ENCODE measurements around the gene ARRDC1.
"Not testable (repeated sequence)": the region's sequence is repeated elsewhere in the genome, so short reads cannot be mapped to it uniquely, and the experiment has no call there.

The ARRDC1 gene

GRCh38 chr9:137612741-137613142 lies 7.3 kb downstream of the ARRDC1 start:
- no peak for DNase-seq (ENCODE audit: low read depth in 2 of 3, low spot score in 2 of 3)

GRCh38 chr9:137613259-137613658 lies 7.8 kb downstream of the ARRDC1 start:
- no peak for DNase-seq (ENCODE audit: low read depth in 2 of 3, low spot score in 2 of 3)

- DNase-seq (ENCODE audit: low read depth in 2 of 3, low spot score in 2 of 3) = no peak
Measured at GRCh38 chr9:137613738-137614523, 8.4 kb downstream of the ARRDC1 start.

GRCh38 chr9:137614631-137615386 lies 9.3 kb downstream of the ARRDC1 start:
- DNase-seq (ENCODE audit: low read depth in 2 of 3, low spot score in 2 of 3) = no peak

- DNase-seq (ENCODE audit: low read depth in 2 of 3, low spot score in 2 of 3) = no peak
Measured at GRCh38 chr9:137615387-137615871, 9.9 kb downstream of the ARRDC1 start.

- DNase-seq (ENCODE audit: low read depth in 2 of 3, low spot score in 2 of 3) = peak; percentile 68 to 86 (median 85)
Measured at GRCh38 chr9:137618105-137619067, 12.9 kb downstream of the ARRDC1 start, which contains the start of gene EHMT1. Gene EHMT1 (plus strand): TSS chr9:137619005. CDS start chr9:137619029, 24 bp downstream.

- no peak for DNase-seq (ENCODE audit: low read depth in 2 of 3, low spot score in 2 of 3)
Measured at GRCh38 chr9:137619240-137620047, 14.0 kb downstream of the ARRDC1 start.

- no peak for DNase-seq (ENCODE audit: low read depth in 2 of 3, low spot score in 2 of 3)
Measured at GRCh38 chr9:137620048-137620405, 14.5 kb downstream of the ARRDC1 start.

GRCh38 chr9:137620581-137620980 lies 15.1 kb downstream of the ARRDC1 start:
- no peak for DNase-seq (ENCODE audit: low read depth in 2 of 3, low spot score in 2 of 3)

GRCh38 chr9:137621131-137621757 lies 15.8 kb downstream of the ARRDC1 start:
- no peak for DNase-seq (ENCODE audit: low read depth in 2 of 3, low spot score in 2 of 3)

- DNase-seq (ENCODE audit: low read depth in 2 of 3, low spot score in 2 of 3) = not testable (repeated sequence)
Measured at GRCh38 chr9:137622211-137622610, 16.7 kb downstream of the ARRDC1 start.

- no peak for DNase-seq (ENCODE audit: low read depth in 2 of 3, low spot score in 2 of 3)
Measured at GRCh38 chr9:137626464-137626863, 21.0 kb downstream of the ARRDC1 start.

- DNase-seq (ENCODE audit: low read depth in 2 of 3, low spot score in 2 of 3) = not testable (repeated sequence)
Measured at GRCh38 chr9:137627406-137627805, 21.9 kb downstream of the ARRDC1 start.

GRCh38 chr9:137630126-137630525 lies 24.6 kb downstream of the ARRDC1 start:
- no peak for DNase-seq (ENCODE audit: low read depth in 2 of 3, low spot score in 2 of 3)

- DNase-seq (ENCODE audit: low read depth in 2 of 3, low spot score in 2 of 3) = no peak
Measured at GRCh38 chr9:137630679-137631078, 25.2 kb downstream of the ARRDC1 start.

GRCh38 chr9:137631345-137632229 lies 26.1 kb downstream of the ARRDC1 start:
- no peak for DNase-seq (ENCODE audit: low read depth in 2 of 3, low spot score in 2 of 3)

GRCh38 chr9:137632230-137633161 lies 27.0 kb downstream of the ARRDC1 start:
- DNase-seq (ENCODE audit: low read depth in 2 of 3, low spot score in 2 of 3) = no peak

- DNase-seq (ENCODE audit: low read depth in 2 of 3, low spot score in 2 of 3) = no peak
Measured at GRCh38 chr9:137634016-137634415, 28.5 kb downstream of the ARRDC1 start.

All from activated CD8-positive, alpha-beta memory T cell treated with anti-CD3 and anti-CD28 coated beads for 48 hours (primary cell).